GF-D8 (cell line): Measurements from ENCODE around the gene GCNT1.
"Not testable (repeated sequence)": the region's sequence is repeated elsewhere in the genome, so short reads cannot be mapped to it uniquely, and the experiment has no call there.

ENCODE experiments used
- DNase-seq: peaks from one replicate; lab custom pipeline; 2025; lab: John Stamatoyannopoulos, UW

The GCNT1 gene

GRCh38 chr9:76491056-76491455 lies 32.1 kb downstream of the GCNT1 start:
- DNase-seq: peak; percentile 74

DNA sequence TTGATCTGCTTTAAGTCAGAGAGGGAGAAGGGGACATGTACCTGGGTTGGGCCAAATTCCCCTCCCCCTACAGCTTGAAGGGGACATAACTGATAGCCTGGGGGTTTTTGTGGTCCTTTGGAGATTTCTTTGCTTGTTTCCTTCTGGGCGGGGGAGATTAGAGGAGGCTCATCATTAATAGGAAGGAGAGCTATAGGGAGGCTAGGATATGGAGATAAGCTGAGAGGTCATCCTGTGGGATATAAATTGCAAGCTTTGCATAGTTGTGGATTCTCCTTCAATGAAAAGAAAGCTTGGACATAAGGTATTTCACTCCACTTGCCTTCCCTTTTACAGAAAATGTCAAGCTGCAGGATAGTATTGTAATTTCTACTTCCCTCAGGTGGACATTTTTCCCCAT lies 34.5 kb downstream of the GCNT1 start:
- DNase-seq: not testable (repeated sequence)

DNA sequence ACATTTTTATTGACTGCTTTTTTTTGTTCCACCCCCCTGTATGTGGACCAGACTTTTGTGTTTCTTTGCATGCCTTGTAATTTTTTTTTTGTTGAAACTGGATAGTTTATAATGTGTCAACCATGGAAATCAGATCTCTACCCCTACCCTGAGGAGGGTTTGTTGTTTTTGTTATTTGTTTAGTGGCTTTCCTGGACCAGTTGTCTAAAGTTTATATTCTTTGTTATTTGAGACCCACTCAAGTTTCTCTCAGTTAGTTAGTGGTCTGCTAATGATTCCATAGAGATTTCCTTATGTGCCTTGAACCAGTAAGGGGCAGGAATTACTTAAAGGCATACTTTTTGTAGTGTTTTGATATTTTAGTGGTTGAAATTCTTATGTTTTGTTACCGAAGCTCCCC lies 41.1 kb downstream of the GCNT1 start:
- no peak for DNase-seq

- DNase-seq: no peak
These were observed 43.8 kb downstream of the GCNT1 start for GRCh38 chr9:76502746-76503145.

DNA sequence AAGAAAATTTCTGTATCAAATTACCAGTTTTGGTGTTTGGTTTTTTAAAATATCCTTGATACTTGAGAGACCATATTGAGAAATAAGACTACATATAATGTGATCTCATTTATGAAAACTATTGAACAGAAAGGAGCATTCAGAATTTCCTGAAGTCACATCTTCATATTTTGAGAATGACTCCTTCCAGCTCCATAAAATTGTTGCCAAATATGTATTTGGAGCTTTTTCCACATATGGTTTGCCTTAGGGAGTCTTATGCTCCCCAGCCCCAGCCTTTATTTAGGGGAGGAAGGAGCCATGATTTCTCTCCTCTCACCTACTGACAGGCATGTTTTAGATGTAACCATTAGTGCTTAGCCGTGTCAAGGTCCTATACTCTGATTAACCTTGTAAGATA lies 51.1 kb downstream of the GCNT1 start:
- no peak for DNase-seq

DNA sequence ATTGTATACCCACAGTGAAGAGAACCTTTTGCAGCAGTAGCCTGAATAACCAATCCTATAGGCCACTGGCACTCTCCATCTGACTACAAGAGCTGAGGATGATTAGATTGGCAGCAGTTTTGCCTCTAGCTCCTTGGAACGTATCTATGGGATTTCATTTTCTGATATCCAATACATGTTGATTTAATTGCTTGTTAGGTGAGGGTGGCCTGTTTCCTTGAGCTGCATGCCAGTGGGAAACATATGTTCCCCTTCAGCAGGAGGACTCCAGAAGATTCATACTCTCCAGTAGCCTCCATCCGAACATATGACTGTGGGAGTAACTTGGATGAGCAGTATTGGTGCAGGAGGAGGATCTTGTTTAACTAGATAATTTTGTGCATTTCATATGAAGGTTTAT lies 51.5 kb downstream of the GCNT1 start:
- DNase-seq: no peak

GRCh38 chr9:76512826-76513225 lies 53.8 kb downstream of the GCNT1 start:
- no peak for DNase-seq

GRCh38 chr9:76516350-76516749 lies 57.4 kb downstream of the GCNT1 start:
- no peak for DNase-seq

DNA sequence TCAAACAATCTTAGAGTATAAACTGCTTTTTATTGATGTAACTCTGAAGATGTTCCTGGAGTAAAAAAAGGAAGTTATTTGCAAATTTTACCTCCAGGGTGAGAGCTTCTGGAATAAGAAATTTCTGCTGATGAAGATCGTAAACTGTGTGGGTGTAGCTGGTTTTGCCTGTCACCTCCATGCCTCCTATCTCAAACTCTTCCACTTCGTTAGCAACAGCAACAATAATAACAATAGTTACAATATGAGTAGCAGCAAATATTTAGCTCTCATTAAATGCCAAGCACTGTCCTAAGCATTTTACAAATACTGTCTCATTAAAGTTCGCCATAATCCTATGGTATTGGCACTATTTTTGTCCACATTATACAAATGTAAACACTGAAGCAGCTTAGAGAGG lies 57.9 kb downstream of the GCNT1 start:
- no peak for DNase-seq

- DNase-seq: no peak
These were observed 60.3 kb downstream of the GCNT1 start for GRCh38 chr9:76519075-76519835.

DNA sequence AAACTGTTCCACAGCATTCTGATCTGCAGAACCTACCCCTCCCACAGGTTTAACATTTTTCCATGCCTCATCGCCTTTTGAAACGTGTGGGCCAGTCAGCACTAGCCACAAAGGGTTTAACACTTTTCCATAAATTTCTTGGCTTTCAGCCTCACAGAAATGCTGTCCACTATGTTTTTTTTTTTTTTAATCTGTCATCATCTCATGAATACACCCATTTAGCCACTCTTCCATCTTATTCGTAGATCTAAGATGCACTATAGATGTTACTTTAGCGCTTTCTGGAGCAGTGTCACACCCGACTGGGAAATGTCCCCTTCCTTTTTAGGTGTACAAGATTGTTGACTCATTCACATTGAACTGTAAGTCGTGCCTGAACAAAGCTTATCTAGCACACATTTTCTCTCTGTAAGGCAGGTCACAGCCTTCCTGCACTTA lies 62.3 kb downstream of the GCNT1 start:
- DNase-seq: no peak

DNA sequence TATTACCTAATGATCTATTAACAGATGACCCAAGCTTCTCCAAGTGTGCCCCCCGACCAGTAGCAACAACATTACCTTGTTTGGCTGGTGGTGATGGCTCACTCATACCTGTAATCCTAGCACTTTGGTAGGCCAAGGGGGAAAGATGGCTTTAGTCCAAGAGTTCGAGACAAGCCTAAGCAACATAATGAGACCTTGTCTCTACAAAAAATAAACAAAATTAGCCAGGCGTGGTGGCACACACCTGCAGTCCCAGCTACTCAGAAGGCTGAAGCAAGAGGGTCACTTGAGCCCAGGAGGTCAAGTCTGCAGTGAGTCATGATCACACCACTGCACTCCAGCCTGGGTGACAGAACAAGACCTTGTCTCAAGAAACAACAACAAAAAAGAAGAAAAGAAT lies 62.9 kb downstream of the GCNT1 start:
- no peak for DNase-seq

- DNase-seq: not testable (repeated sequence)
These were observed 64.7 kb downstream of the GCNT1 start for GRCh38 chr9:76523617-76524200.

- no peak for DNase-seq
These were observed 66.2 kb downstream of the GCNT1 start for GRCh38 chr9:76525196-76525595.

DNA sequence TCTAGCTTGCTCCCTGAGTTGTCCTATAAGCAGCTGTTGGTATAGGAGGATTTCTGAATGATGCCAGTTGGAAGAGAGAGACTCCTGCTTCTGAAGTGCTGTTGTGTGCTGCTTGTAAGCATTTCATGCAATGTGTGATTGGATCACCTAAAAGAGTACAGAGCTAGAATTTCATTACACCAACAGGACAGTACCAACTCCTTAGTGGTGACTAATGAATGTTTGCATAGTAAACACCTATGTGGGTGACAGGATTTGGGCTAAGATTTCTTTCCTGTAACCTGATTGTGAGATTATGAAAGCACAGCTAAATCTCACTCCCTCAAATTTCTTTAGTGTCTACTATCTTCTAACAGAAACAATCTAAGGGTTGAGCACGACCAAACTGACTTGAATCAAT lies 67.0 kb downstream of the GCNT1 start:
- DNase-seq: no peak

GRCh38 chr9:76528056-76528455 lies 69.1 kb downstream of the GCNT1 start:
- DNase-seq: no peak

DNA sequence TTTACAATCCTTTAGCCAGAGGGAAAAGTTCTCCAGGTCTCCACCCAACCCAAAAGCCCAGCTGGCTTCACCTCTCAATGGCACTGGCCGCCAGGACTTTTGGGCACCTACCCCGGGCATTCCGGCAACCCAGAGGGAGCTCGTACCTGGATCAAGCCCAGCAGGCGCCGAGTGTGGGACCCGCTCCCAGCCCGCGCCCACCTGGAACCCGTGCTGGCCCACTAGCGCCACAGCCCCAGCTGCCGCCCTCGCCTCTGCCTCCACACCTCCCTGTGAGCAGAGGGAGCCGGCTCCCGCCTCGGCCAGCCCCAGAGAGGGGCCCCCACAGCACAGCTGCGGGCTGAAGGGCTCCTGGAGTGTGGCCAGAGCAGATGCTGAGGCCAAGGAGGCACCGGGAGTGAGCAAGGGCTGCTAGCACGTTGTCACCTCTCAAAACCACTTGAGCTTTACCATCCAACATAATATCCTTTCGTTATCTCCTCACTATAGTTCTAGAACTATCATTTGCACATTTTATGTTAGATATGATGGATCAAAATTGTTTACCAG lies 69.7 kb downstream of the GCNT1 start:
- no peak for DNase-seq

DNA sequence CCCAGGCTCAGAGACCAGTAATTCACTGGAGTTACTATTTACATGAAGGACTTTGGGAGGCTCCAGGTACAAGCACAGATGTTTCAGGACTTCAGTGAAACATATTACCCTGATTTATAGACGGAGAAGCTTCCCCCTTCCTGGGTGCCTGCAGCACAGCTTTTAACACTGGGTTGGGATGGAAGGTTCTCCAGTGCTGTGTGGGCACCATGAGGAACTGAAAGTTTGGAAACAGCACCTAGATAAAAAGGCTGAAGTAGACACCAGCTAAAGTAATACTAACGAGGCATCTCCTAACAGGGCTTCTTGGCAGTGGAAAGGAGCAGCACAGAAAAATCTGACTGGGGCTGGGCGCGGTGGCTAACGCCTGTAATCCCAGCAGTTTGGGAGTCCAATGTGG lies 70.7 kb downstream of the GCNT1 start:
- DNase-seq: no peak

- DNase-seq: no peak
These were observed 71.6 kb downstream of the GCNT1 start for GRCh38 chr9:76530458-76531110.

- no peak for DNase-seq
These were observed 72.3 kb downstream of the GCNT1 start for GRCh38 chr9:76531231-76531780.

GRCh38 chr9:76532877-76533276 lies 73.9 kb downstream of the GCNT1 start:
- DNase-seq: not testable (repeated sequence)

DNA sequence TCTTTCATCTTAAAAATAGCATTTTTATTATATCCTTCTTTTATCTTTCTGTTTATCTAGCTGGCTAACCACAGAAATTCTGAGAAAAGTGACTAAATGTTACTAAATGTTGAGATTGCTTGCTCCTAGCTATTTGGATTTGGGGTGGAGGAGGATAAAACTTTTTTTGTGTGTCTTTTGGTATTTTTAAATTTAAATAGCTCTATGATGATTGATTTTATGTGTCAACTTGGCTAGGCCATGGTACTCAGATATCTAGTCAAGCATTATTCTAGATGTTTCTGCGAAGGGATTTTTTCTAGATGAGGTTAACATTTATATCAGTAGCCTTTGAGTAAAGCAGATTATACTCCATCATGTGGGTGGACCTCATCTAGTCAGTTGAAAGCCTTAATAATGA lies 75.0 kb downstream of the GCNT1 start:
- no peak for DNase-seq

GRCh38 chr9:76537150-76537646 lies 78.2 kb downstream of the GCNT1 start:
- no peak for DNase-seq
